SK-N-DZ (cell line): ENCODE data around the gene RYR3.
"Not testable (repeated sequence)": the region's sequence is repeated elsewhere in the genome, so short reads cannot be mapped to it uniquely, and the experiment has no call there.

ENCODE experiments used
- DNase-seq: peaks from one replicate; pipeline ENCODE4 v3.0.0-alpha.2; 2015; ENCODE audit warnings: low spot score

RYR3 gene

GRCh38 chr15:33757516-33758232 lies 446.9 kb downstream of the RYR3 start:
- DNase-seq: no peak

GRCh38 chr15:33766389-33766788 lies 455.6 kb downstream of the RYR3 start:
- no peak for DNase-seq

DNA sequence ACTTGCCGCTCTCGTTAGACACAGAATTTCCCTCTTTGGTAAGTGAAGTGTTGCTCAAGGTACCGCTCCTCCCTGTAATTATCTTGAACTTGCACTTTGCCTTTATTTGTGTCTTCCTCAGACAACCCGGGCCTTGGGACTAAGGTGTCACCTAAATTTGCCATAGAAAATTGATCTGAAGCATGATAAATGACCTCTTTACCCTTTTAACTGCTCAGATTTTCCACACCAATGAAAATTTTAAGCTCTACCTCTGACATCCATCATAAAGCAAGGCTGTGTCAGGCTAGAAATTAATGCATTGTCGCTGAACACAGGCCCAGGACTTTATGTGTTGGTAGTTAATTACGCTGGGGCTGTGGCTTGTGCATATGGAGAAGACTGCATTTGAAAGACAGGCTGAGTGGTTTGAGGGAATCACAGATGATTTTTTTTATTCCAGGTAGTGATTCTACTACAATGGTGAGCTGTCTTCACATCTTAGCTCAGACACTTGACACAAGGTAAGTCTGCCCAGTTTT lies 458.0 kb downstream of the RYR3 start:
- no peak for DNase-seq

GRCh38 chr15:33773969-33774368 lies 463.2 kb downstream of the RYR3 start:
- DNase-seq: no peak

GRCh38 chr15:33778852-33779251 lies 468.1 kb downstream of the RYR3 start:
- no peak for DNase-seq

DNA sequence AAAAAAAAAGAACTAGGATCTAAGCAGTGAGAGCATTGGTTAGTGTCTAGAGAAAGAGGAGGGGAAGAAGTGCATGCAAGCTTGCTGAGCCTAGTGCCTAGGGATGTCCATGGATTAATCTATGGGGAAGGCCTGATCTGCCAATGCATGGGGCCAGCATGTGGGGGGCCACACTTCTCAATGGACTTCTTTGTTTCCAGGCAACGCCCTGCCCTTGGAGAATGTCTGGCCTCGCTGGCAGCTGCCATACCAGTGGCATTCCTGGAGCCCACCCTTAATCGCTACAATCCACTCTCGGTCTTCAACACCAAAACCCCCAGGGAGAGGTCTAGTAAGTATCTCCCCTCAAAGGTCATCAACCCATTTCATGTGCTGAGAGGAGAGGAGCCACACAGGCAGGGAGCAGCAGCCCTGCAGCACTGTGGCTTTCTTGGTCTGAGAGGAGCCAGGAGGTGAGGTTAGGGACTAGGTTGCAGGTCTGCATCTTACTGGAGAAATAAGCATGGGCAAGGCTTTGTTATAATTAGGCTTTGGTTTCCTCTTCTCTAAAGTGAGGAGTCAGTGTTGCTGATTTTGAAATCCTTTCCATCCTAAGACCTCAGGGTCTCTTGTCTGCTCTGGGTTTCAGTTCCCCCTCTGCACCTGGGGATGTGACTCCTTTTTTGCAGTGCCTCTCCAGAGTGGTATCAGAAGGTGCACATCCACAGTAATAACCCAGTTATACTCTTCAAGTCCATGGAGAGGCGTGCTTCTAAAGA lies 469.4 kb downstream of the RYR3 start:
- no peak for DNase-seq

- no peak for DNase-seq
These were observed 472.2 kb downstream of the RYR3 start for GRCh38 chr15:33782966-33783365.

DNA sequence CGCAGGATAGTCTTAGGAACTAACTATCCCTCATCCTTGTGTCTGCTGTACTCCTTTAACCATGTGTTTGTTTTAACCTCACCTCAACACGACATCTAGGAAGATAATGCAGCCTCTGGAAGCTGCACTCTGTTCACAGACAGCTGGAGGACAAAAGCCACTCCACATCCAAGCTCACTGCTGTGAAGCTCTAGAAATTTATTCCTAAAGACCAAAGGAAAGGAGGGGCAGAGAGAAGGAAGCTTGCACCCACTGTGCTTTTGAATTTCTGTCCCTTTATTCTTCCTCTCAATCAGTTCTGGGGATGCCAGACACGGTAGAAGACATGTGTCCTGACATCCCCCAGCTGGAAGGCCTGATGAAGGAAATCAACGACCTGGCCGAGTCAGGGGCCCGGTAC lies 474.6 kb downstream of the RYR3 start:
- DNase-seq: no peak

DNA sequence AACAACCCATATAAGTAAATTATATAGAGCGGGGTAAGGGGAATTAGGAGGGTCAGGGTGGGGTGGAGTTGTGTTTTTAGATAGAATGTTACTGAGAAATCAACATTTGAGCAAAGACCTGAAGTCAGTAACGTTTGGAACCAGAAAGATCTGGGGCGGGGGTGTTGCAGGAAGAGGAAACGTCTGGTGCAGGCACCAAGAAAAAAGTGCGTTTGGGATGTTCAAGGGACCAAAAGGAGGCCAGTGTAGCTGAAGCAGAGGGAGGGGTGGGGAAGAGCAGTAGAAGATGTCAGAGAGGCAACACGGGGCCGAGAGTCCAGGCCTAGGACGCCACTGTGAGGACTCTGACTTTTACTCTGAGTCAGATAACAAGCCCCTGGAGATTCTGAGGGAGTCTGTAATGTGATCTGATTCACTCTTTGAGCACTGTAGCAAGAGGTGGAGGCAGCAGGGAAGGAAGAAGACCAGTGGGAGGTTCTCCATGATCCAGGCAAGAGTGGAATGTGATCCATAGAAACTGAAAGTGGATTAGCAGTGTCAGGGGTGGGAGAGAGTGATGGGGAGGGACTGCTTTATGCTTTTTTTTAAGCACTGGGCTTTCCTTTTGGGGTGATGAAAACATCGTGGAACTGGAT lies 478.3 kb downstream of the RYR3 start:
- DNase-seq: peak; percentile 10

DNA sequence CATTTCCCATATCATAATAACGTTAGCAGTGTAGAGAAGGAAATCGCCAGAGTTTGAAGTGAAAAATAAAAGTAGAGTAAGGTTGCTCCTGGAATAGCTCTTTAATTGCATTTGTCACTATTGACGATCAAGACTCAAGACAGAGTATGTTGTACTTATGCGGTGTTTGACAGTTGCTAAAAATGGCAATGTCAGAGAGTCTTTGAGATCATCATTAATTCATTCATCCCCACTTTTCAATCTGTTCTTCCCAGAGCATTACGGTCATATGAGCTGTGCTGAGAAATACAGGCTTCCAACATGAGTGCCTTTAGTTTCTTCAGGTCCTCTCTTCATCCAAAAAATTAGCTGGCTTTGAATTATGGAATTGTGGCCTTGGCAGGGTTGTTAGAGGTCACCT lies 483.7 kb downstream of the RYR3 start:
- no peak for DNase-seq

DNA sequence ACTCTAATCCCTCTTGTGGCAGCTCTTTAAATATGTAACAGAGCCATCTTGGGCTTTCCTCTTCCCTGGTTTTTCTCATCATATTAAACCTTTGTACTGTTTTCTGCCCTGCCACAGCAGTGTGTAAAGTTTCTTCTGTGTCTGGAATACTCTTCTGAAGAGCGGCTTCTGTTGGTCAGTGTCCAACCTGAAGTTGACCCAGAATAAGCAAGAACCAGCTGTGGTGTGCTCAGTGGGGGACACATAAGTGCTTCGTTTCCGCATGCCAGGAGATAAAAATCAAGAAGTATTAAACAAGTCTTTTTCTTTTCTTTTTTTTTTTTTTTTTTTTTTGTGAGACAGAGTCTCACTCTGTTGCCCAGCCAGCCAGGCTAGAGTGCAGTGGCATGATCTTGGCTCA lies 484.3 kb downstream of the RYR3 start:
- no peak for DNase-seq

- DNase-seq: no peak
These were observed 486.9 kb downstream of the RYR3 start for GRCh38 chr15:33797651-33798050.

GRCh38 chr15:33801954-33802353 lies 491.2 kb downstream of the RYR3 start:
- DNase-seq: no peak

DNA sequence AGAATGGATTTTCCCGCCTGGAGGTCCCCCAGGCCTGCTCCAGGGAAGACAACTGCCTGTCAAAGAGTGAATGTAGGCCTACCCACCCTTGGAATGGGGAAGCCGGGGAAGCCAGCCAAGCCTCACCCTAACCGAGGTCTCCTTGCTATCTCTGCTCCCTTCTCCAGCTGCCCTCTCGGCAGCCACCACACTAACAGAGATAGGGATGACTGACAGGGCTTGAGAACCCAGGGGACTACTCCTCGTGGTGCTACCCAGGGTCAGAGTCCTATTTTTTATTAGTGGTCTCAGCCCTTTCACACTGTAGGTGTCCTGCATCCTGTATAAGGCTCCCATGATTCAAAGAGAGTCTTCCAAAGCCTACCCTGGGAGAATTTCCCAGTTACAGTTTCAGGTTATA lies 496.9 kb downstream of the RYR3 start:
- no peak for DNase-seq

GRCh38 chr15:33808720-33809457 lies 498.1 kb downstream of the RYR3 start:
- DNase-seq: no peak

DNA sequence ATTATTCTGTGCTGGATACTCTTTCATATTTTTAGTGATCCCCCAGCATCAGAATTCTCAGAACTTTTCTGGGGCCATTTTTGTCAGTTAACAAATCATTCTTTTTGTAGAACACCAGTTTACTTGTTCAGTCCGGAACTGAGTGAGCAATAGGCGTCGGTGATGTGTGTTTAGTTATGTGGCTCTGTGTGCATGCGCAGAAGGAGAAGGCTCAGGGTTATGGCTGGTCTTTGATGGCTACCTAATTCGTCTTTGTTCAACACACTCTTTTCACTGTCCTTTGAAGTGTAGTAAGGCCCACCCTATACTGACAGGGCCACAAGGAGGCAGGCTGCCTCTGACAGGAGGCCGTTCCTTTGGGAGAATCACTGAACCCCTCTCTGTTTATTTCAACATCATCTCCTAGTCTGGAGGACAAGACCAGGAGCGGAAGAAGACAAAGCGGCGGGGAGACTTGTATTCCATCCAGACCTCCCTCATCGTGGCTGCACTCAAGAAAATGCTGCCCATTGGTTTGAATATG lies 499.4 kb downstream of the RYR3 start:
- no peak for DNase-seq

DNA sequence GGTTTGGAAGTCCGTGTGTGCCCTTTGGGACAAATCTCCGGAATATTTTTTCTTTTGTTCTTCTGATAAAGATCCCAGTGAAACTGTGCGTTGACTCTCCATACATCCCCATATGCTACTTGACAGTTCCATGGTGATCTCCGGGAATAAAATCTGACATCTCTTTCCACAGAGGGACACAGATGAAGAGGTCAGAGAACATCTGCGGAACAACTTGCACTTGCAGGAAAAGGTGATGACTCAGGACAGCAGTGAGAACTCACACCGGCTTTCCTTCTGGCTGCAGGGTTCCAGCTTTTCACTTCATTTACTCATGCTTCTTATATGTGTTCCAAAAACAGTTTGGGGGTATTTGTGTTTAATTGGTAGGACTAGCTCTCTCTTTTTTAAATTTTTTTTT lies 500.0 kb downstream of the RYR3 start:
- DNase-seq: no peak

GRCh38 chr15:33813891-33814290 lies 503.1 kb downstream of the RYR3 start:
- no peak for DNase-seq

GRCh38 chr15:33819499-33819898 lies 508.7 kb downstream of the RYR3 start:
- DNase-seq: not testable (repeated sequence)

- DNase-seq: no peak
These were observed 511.7 kb downstream of the RYR3 start for GRCh38 chr15:33822479-33822878.

DNA sequence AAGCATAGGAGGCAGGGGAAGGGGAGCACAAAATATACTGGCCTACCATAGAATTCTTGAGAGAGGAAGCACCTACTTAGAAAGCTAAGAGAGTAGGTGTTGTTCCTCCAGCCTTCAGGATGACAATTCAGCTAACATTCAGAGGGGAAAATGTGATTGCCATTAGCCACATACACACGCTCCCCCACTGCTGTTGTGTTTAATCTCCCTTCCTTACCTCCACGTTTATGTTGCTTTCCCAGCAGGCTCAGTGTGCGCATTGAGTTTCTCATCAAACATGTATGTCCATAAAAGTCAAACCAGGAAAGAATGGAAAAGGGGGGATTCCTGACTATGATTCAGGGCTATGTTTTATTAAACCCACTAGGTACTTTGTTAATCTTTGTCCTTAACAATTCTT lies 512.4 kb downstream of the RYR3 start:
- no peak for DNase-seq

- no peak for DNase-seq
These were observed 514.7 kb downstream of the RYR3 start for GRCh38 chr15:33825453-33825852.
